WI38 (cell line): ENCODE results near the gene PIP5K1C.

Experiments
- H3K4me3 ChIP-seq: 2 replicates; pipeline ENCODE4 v1.5.1; 2011; ENCODE audit warnings: low read depth, mild to moderate bottlenecking, control low read depth, low read length
- CTCF ChIP-seq: IDR thresholded peaks from 2 replicates; pipeline ENCODE4 v1.5.1; 2012; ENCODE audit warnings: low read depth, mild to moderate bottlenecking, control low read depth, low read length

The PIP5K1C gene

DNA sequence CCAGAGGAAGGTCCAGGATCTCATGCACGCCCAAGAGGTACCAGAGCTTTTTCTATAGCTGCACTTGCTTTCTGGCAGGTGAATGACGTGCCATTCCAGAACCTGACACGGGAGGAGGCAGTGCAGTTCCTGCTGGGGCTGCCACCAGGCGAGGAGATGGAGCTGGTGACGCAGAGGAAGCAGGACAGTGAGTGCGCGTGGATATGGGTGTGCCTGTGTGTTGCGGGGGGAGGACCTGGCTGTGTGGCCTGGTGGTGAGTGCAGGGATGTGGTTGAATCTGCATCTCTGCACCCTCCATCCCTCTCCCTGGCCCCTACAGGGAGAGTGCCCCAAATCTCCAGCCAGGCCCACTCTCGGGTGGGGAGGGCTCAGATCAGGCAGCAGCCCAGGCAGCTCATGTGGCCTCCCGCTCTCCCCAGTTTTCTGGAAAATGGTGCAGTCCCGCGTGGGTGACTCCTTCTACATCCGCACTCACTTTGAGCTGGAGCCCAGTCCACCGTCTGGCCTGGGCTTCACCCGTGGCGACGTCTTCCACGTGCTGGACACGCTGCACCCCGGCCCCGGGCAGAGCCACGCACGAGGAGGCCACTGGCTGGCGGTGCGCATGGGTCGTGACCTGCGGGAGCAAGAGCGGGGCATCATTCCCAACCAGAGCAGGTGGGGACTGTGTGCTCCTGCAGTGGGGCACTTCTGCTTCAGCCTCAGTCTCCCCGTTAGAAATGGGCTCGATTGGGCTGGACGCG, 38.4 kb upstream of the PIP5K1C start:
- no peak for TF ChIP-seq CTCF
- no peak overlapping the region for H3K4me3 ChIP-seq

- TF ChIP-seq CTCF, result no peak
- H3K4me3 ChIP-seq, result no peak overlapping the region
Observed at GRCh38 chr19:3737487-3738205, 37.4 kb upstream of the PIP5K1C start.

DNA sequence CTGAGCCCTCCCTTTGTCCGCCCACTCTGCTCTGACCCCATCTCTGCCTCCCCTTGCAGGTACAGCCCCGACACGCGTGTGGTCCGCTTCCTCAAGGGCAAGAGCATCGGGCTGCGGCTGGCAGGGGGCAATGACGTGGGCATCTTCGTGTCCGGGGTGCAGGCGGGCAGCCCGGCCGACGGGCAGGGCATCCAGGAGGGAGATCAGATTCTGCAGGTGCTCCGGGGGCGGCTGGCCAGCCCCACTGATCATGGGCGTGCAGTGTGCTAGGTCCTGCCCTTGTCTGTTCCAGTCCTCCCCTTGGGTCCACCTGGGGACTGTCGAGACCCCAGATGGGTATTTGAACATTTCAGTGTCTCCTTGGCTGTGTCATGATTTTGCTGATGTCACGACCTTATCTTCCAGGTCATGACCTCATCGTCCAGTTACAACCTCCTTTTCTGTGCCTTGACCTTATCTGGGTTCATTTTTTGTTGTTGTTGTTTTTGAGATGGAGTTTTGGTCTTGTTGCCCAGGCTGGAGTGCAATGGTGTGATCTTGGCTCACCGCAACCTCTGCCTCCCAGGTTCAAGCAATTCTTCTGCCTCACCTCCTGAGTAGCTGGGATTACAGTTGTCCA, 35.9 kb upstream of the PIP5K1C start:
- no peak overlapping the region for H3K4me3 ChIP-seq
- TF ChIP-seq CTCF, result no peak

- TF ChIP-seq CTCF, result no peak
- H3K4me3 ChIP-seq, result no peak overlapping the region
Observed at GRCh38 chr19:3734310-3734600, 34.0 kb upstream of the PIP5K1C start.

DNA sequence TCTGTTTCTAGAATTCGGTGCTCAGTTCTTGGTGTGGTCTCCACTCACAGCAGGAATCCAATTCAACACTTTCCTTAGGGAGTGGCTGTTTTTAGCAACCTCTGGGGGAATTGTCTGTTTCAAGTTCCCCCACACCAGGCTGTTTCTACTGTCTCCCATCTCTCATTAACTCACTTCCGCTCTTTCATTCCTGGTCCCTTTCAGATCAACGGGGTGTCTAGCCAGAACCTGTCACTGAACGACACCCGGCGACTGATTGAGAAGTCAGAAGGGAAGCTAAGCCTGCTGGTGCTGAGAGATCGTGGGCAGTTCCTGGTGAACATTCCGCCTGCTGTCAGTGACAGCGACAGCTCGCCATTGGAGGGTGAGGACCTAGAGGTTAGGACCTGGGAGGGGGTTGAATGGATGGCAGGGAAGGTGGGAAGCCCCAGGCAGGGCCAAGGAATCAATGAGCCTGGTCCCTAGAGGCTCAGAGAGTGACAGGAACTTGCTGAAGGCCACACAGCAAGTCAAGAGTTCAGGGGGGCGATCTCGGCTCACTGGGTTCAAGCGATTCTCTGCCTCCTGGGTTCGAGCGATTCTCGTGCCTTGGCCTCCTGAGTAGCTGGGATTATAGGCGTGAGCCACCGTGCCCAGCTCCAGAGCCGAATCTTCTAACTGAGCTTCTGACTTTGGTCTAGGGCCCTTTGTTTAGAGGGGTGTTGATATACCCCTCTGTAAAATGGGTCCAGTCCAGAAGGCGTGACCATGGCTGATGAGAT, 33.5 kb upstream of the PIP5K1C start:
- TF ChIP-seq CTCF, result no peak
- no peak overlapping the region for H3K4me3 ChIP-seq

- TF ChIP-seq CTCF, result no peak
Observed at GRCh38 chr19:3732108-3732507, 31.8 kb upstream of the PIP5K1C start.

More at GRCh38 chr19:3732108-3732507, 31.8 kb upstream of the PIP5K1C start:
- no peak overlapping the region for H3K4me3 ChIP-seq
